22Rv1 (cell line): ENCODE results near the gene KIAA0825.

ENCODE experiments used
- CTCF ChIP-seq: fragments of 450-650 bp; IDR thresholded peaks from 2 replicates; pipeline ENCODE4 v1.5.1; 2017; ENCODE audit warnings: mild to moderate bottlenecking
- ZFX ChIP-seq: fragments of 450-650 bp; IDR thresholded peaks from 2 replicates; pipeline ENCODE4 v1.6.1; 2017; ENCODE audit warnings: antibody characterized with exemption, borderline replicate concordance

GRCh38 chr5:94473936-94474335 is 144.5 kb downstream of the KIAA0825 start:
- TF ChIP-seq CTCF, result no peak
- no peak for TF ChIP-seq ZFX
